ENCODE data around the gene PRDM10.

GRCh38 chr11:129929721-129930120, 72.9 kb downstream of the PRDM10 start:
- TF ChIP-seq, protein P1, sequence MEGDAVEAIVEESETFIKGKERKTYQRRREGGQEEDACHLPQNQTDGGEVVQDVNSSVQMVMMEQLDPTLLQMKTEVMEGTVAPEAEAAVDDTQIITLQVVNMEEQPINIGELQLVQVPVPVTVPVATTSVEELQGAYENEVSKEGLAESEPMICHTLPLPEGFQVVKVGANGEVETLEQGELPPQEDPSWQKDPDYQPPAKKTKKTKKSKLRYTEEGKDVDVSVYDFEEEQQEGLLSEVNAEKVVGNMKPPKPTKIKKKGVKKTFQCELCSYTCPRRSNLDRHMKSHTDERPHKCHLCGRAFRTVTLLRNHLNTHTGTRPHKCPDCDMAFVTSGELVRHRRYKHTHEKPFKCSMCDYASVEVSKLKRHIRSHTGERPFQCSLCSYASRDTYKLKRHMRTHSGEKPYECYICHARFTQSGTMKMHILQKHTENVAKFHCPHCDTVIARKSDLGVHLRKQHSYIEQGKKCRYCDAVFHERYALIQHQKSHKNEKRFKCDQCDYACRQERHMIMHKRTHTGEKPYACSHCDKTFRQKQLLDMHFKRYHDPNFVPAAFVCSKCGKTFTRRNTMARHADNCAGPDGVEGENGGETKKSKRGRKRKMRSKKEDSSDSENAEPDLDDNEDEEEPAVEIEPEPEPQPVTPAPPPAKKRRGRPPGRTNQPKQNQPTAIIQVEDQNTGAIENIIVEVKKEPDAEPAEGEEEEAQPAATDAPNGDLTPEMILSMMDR (IDR thresholded peaks at IDR 0.05; ENCODE audit: low read depth, low read length), result no peak
- TF ChIP-seq EZH2phosphoT487 (IDR thresholded peaks at IDR 0.05; ENCODE audit: low read depth), result no peak
